HG03457 (cell line): Measurements from ENCODE around the gene CMTM2.
"Not testable (repeated sequence)": the region's sequence is repeated elsewhere in the genome, so short reads cannot be mapped to it uniquely, and the experiment has no call there.

ENCODE experiments used
- ATAC-seq: cut with Tn5 transposase; IDR thresholded peaks from one replicate; pipeline ENCODE4 v1.9.1; 2021; ENCODE audit warnings: moderate number of reproducible peaks; ENCODE audit not compliant: unreplicated experiment

Gene CMTM2

GRCh38 chr16:66627611-66628378 lies 48.5 kb downstream of the CMTM2 start:
- not testable (repeated sequence) for ATAC-seq

GRCh38 chr16:66629856-66630255 lies 50.6 kb downstream of the CMTM2 start:
- no peak for ATAC-seq

- not testable (repeated sequence) for ATAC-seq
Measured at GRCh38 chr16:66630561-66631260, 51.4 kb downstream of the CMTM2 start.

- not testable (repeated sequence) for ATAC-seq
Measured at GRCh38 chr16:66631558-66631957, 52.3 kb downstream of the CMTM2 start.

GRCh38 chr16:66634527-66635196 lies 55.4 kb downstream of the CMTM2 start:
- ATAC-seq = no peak

- ATAC-seq = no peak
Measured at GRCh38 chr16:66635406-66635805, 56.1 kb downstream of the CMTM2 start.

GRCh38 chr16:66636199-66636598 lies 56.9 kb downstream of the CMTM2 start:
- no peak for ATAC-seq

- ATAC-seq = no peak
Measured at GRCh38 chr16:66637806-66638205, 58.5 kb downstream of the CMTM2 start.
